K562 (cell line): ENCODE results near the gene NR3C2. TPM values are rescaled to one million over a fixed set of nuclear protein-coding genes. Genes with fewer than 3 reads are reported as not detected.

Experiments used
- ATAC-seq: fragments of 200-7000 bp; cut with Tn5 transposase; 3 replicates; pipeline ENCODE4 v1.9.1; 2020; ENCODE audit warnings: moderate library complexity
- BruUV-seq: library from RNA; stranded (reverse); fragments of 400-500 nt; replicated peaks from 2 replicates; lab custom pipeline; 2021; lab: Mats Ljungman, UMichigan
- CTCF ChIA-PET: fragments of 300-600 bp; formaldehyde crosslinking; extraction: SDS; loops from one replicate; lab custom pipeline; 2021; ENCODE audit warnings: low intra/inter-chr PET ratio; lab: Yijun Ruan, JAX
- POLR2A ChIA-PET: fragments of 300-600, 350-650 bp; sonication (Branson Sonifier 250); formaldehyde crosslinking; extraction: SDS; loops from one replicate; lab custom pipeline; 2021; ENCODE audit warnings: antibody characterized with exemption, inconsistent platforms; lab: Yijun Ruan, JAX
- DNase-seq, 4 experiments: peaks; one replicate each; pipeline versions ENCODE4 v3.0.0 to v3.0.0-alpha.2; 2011 to 2018; ENCODE audit warnings: low spot score in 3 of 4, mixed read lengths in 3 of 4; ENCODE audit errors: extremely low read depth in 1 of 4
- FAIRE-seq: peaks from 2 replicates; lab custom pipeline; 2011; peaks lifted over from hg19 to GRCh38; lab: Jason Lieb, UNC
- H2AFZ ChIP-seq: 2 replicates; pipeline ENCODE4 v1.6.0; 2011; ENCODE audit warnings: low read depth, low read length, control low read depth, inconsistent platforms
- H3K27ac ChIP-seq: fragments of 200-600 bp; 3 replicates; pipeline ENCODE4 v1.8.0; 2011; ENCODE audit warnings: low read depth, mild to moderate bottlenecking, control low read depth, inconsistent platforms, low read length, moderate library complexity, mixed read lengths; ENCODE audit errors: extremely low read depth
- H3K27me3 ChIP-seq, 2 experiments: fragments of 300-600 bp in 1 of 2; 2 replicates in 1 of 2; 3 replicates in 1 of 2; pipeline versions ENCODE4 v1.6.0 to v1.8.0; 2011; ENCODE audit warnings: inconsistent platforms in 2 of 2, low read length in 2 of 2, mild to moderate bottlenecking in 1 of 2, mixed read lengths in 1 of 2, moderate library complexity in 1 of 2; ENCODE audit not compliant: control insufficient read depth in 2 of 2, insufficient read depth in 2 of 2
- H3K36me3 ChIP-seq: fragments of 300-600 bp; 3 replicates; pipeline ENCODE4 v1.8.0; 2011; ENCODE audit warnings: mild to moderate bottlenecking, low read length, inconsistent platforms; ENCODE audit not compliant: control insufficient read depth, insufficient read depth
- H3K4me1 ChIP-seq, 2 experiments: fragments of 200-600 bp in 1 of 2; replicated peaks in 1 of 2; 2 replicates in 1 of 2; 3 replicates in 1 of 2; pipeline versions ENCODE4 v1.5.1 to v1.8.0; 2011; ENCODE audit warnings: inconsistent platforms in 2 of 2, low read length in 2 of 2, mild to moderate bottlenecking in 1 of 2, mixed read lengths in 1 of 2, moderate library complexity in 1 of 2; ENCODE audit not compliant: control insufficient read depth in 2 of 2, insufficient read depth in 2 of 2
- H3K4me2 ChIP-seq: 2 replicates; pipeline ENCODE4 v1.6.1; 2011; ENCODE audit warnings: low read length, control low read depth, inconsistent platforms, mixed read lengths; ENCODE audit not compliant: insufficient read depth
- H3K4me3 ChIP-seq: fragments of 200-600 bp; sonication (generic), shearing (Covaris generic); 2 replicates; pipeline ENCODE4 v1.5.1; 2016; ENCODE audit warnings: control low read depth, inconsistent platforms
- H3K79me2 ChIP-seq: fragments of 200-600 bp; 3 replicates; pipeline ENCODE4 v1.8.0; 2011; ENCODE audit warnings: low read length, inconsistent platforms; ENCODE audit not compliant: control insufficient read depth, insufficient read depth
- H3K9ac ChIP-seq, 2 experiments: 2 replicates each; pipeline versions ENCODE4 v1.6.0 to v1.6.1; 2011; ENCODE audit warnings: low read depth in 2 of 2, low read length in 2 of 2, control low read depth in 1 of 2, inconsistent platforms in 1 of 2, mild to moderate bottlenecking in 1 of 2, mixed read lengths in 1 of 2; ENCODE audit not compliant: insufficient read depth in 1 of 2
- H3K9me1 ChIP-seq: one replicate; pipeline ENCODE4 v1.6.0; 2011; ENCODE audit warnings: inconsistent platforms, mild to moderate bottlenecking, low read length, moderate library complexity; ENCODE audit not compliant: control insufficient read depth, insufficient read depth
- H3K9me3 ChIP-seq: replicated peaks from 2 replicates; pipeline ENCODE4 v1.5.1; 2011; ENCODE audit warnings: low read depth, low read length, inconsistent platforms; ENCODE audit not compliant: control insufficient read depth, insufficient read depth
- H4K20me1 ChIP-seq: replicated peaks from 2 replicates; pipeline ENCODE4 v1.6.1; 2011; ENCODE audit warnings: low read length, inconsistent platforms, mixed read lengths; ENCODE audit not compliant: control insufficient read depth, insufficient read depth
- BRF1 ChIP-seq: IDR thresholded peaks from 3 replicates; pipeline ENCODE4 v1.6.1; 2011; ENCODE audit warnings: borderline replicate concordance, mild to moderate bottlenecking; ENCODE audit not compliant: insufficient read length; ENCODE audit errors: extremely low read depth
- CCNT2 ChIP-seq: IDR thresholded peaks from 2 replicates; pipeline ENCODE4 v1.6.1; 2011; ENCODE audit warnings: borderline replicate concordance, low read depth, mild to moderate bottlenecking, moderate library complexity, mixed read lengths, low read length; ENCODE audit not compliant: insufficient read length; ENCODE audit errors: extremely low read depth
- CREBBP ChIP-seq: IDR thresholded peaks from one replicate; pipeline ENCODE4 v1.6.1; 2012; ENCODE audit warnings: low read depth, mild to moderate bottlenecking, control low read depth, inconsistent platforms, low read length
- ETV6 ChIP-seq, 3 experiments: fragments of 150-350 bp in 1 of 3; sonication (generic) in 1 of 3; formaldehyde crosslinking in 1 of 3; IDR thresholded peaks; 2 replicates each; pipeline versions ENCODE4 v1.6.1 to v1.8.0; 2014 to 2022; ENCODE audit warnings: borderline replicate concordance in 2 of 3, low read depth in 2 of 3, antibody characterized with exemption in 1 of 3, low read length in 1 of 3, mild to moderate bottlenecking in 1 of 3, missing genetic modification reagents in 1 of 3
- HDGF ChIP-seq: fragments of 450-650 bp; IDR thresholded peaks from 2 replicates; pipeline ENCODE4 v1.6.1; 2016
- PCBP2 ChIP-seq: fragments of 200-400 bp; formaldehyde crosslinking; IDR thresholded peaks from 2 replicates; pipeline ENCODE4 v1.6.1; 2018; ENCODE audit warnings: low read length, low read depth, mild to moderate bottlenecking, moderate library complexity; ENCODE audit not compliant: poor library complexity, severe bottlenecking
- TBL1XR1 ChIP-seq, 2 experiments: IDR thresholded peaks; 2 replicates each; pipeline ENCODE4 v1.6.1; 2012; ENCODE audit warnings: improper control_type of control experiment in 2 of 2, low read length in 2 of 2, mild to moderate bottlenecking in 1 of 2
- WGBS: fragments of 100-300 bp; shearing (Covaris generic); methylation state at CpG from one replicate; pipeline ENCODE4 v1.1.6; 2016; ENCODE audit warnings: low coverage, mixed read lengths; ENCODE audit not compliant: insufficient coverage; ENCODE audit errors: missing lambda C conversion rate; 5-methylcytosine and 5-hydroxymethylcytosine counted together
- in situ Hi-C: fragments of 300-500 bp; cut with MboI; formaldehyde crosslinking; loops from 4 replicates; pipeline ENCODE4 v1.15.0; 2018; ENCODE audit warnings: inconsistent platforms, mixed read lengths
- intact Hi-C: fragments of 100-400 bp; cut with micrococcal nuclease; formaldehyde crosslinking; loops from 2 replicates; pipeline ENCODE4 v1.14.2; 2022
- polyA plus RNA-seq, 8 experiments: library from polyadenylated mRNA; depleted of rRNA in 4 of 8; stranded (reverse) in 5 of 8; unstranded in 3 of 8; fragments of >200 nt; fragmentation: Nextera tagmentation in 2 of 8; fragmentation: Illumina TruSeq in 1 of 8; extraction: Ambion mirVana in 2 of 8; extraction: Trizol in 1 of 8; gene quantifications; 2 replicates each; pipeline versions ENCODE4 v1.2.1 to v1.2.3, GENCODE V29; 2011 to 2014; ENCODE audit warnings: inconsistent platforms in 1 of 8, missing spikeins in 1 of 8
- total RNA-seq, 7 experiments: library from RNA; depleted of rRNA in 6 of 7; stranded (reverse); fragments of >200 nt in 6 of 7; fragmentation: Illumina TruSeq in 2 of 7; extraction: Trizol in 2 of 7; gene quantifications; 2 replicates each; pipeline versions ENCODE4 v1.2.1 to v1.2.3, GENCODE V29; 2011 to 2021; ENCODE audit warnings: low replicate concordance in 1 of 7
- TF ChIP-seq, protein P1 (sequence below): fragments of 450-650 bp; formaldehyde crosslinking; conservative IDR thresholded peaks from 2 replicates; pipeline ENCODE4 v1.4.0; 2022; ENCODE audit warnings: mild to moderate bottlenecking, missing genetic modification characterization
- TF ChIP-seq, protein P2 (sequence below), 2 experiments: fragments of 450-650 bp; IDR thresholded peaks; 2 replicates each; pipeline ENCODE4 v1.6.1; 2016; ENCODE audit warnings: mild to moderate bottlenecking in 2 of 2, borderline replicate concordance in 1 of 2, low read depth in 1 of 2, moderate library complexity in 1 of 2

NR3C2 gene
- total and polyA plus RNA-seq, 9 of the 15 experiments (the other 6 are each of a cell fraction or from before 2014, with no cell fraction given) = 0.01 to 0.28 (median 0.16) TPM; not detected in 2

- no peak for DNase-seq
- Histone ChIP-seq H3K4me3 (no peak overlapping the region), H3K4me1 (peaks cover 0 to 25% of the 10 kb centered on the region in 2 experiments; a peak in 2 of 5 replicates), H3K27me3 (peaks cover 0 to 8% of the 10 kb centered on the region in 2 experiments; a peak in 1 of 5 replicates), H3K9me3 (no peaks in the 10 kb centered on the region), H3K4me2 (no peak overlapping the region), H3K36me3 (no peaks in the 10 kb centered on the region), H2AFZ (no peak overlapping the region), H3K79me2 (no peaks in the 10 kb centered on the region), H4K20me1 (no peaks in the 10 kb centered on the region), H3K9me1 (no peaks in the 10 kb centered on the region), H3K9ac (no peak overlapping the region), H3K27ac (no peak overlapping the region)
- intact Hi-C loops (no loop called here), in situ Hi-C loops (no loop called here)
- ChIA-PET POLR2A (no interaction called here), CTCF (no interaction called here)
- no peak for FAIRE-seq
- 0% methylated on average over 8 of the region's 8 CpGs for WGBS
- TF ChIP-seq, protein P1, sequence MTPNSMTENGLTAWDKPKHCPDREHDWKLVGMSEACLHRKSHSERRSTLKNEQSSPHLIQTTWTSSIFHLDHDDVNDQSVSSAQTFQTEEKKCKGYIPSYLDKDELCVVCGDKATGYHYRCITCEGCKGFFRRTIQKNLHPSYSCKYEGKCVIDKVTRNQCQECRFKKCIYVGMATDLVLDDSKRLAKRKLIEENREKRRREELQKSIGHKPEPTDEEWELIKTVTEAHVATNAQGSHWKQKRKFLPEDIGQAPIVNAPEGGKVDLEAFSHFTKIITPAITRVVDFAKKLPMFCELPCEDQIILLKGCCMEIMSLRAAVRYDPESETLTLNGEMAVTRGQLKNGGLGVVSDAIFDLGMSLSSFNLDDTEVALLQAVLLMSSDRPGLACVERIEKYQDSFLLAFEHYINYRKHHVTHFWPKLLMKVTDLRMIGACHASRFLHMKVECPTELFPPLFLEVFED (CRISPR knock-in tag) = no peak
- TF ChIP-seq CREBBP (no peak), ETV6 (IDR thresholded peaks at IDR 0.05; ENCODE audit: borderline replicate concordance in 1 of 2, low read depth in 2 of 2, low read length in 1 of 2) (no peak), ETV6 (CRISPR knock-in tag; IDR thresholded peaks at IDR 0.05; ENCODE audit: borderline replicate concordance) (no peak), BRF1 (no peak), TBL1XR1 (IDR thresholded peaks at IDR 0.05; ENCODE audit: low read length in 2 of 2) (no peak), HDGF (no peak), CCNT2 (no peak), PCBP2 (no peak)
- TF ChIP-seq, protein P2, sequence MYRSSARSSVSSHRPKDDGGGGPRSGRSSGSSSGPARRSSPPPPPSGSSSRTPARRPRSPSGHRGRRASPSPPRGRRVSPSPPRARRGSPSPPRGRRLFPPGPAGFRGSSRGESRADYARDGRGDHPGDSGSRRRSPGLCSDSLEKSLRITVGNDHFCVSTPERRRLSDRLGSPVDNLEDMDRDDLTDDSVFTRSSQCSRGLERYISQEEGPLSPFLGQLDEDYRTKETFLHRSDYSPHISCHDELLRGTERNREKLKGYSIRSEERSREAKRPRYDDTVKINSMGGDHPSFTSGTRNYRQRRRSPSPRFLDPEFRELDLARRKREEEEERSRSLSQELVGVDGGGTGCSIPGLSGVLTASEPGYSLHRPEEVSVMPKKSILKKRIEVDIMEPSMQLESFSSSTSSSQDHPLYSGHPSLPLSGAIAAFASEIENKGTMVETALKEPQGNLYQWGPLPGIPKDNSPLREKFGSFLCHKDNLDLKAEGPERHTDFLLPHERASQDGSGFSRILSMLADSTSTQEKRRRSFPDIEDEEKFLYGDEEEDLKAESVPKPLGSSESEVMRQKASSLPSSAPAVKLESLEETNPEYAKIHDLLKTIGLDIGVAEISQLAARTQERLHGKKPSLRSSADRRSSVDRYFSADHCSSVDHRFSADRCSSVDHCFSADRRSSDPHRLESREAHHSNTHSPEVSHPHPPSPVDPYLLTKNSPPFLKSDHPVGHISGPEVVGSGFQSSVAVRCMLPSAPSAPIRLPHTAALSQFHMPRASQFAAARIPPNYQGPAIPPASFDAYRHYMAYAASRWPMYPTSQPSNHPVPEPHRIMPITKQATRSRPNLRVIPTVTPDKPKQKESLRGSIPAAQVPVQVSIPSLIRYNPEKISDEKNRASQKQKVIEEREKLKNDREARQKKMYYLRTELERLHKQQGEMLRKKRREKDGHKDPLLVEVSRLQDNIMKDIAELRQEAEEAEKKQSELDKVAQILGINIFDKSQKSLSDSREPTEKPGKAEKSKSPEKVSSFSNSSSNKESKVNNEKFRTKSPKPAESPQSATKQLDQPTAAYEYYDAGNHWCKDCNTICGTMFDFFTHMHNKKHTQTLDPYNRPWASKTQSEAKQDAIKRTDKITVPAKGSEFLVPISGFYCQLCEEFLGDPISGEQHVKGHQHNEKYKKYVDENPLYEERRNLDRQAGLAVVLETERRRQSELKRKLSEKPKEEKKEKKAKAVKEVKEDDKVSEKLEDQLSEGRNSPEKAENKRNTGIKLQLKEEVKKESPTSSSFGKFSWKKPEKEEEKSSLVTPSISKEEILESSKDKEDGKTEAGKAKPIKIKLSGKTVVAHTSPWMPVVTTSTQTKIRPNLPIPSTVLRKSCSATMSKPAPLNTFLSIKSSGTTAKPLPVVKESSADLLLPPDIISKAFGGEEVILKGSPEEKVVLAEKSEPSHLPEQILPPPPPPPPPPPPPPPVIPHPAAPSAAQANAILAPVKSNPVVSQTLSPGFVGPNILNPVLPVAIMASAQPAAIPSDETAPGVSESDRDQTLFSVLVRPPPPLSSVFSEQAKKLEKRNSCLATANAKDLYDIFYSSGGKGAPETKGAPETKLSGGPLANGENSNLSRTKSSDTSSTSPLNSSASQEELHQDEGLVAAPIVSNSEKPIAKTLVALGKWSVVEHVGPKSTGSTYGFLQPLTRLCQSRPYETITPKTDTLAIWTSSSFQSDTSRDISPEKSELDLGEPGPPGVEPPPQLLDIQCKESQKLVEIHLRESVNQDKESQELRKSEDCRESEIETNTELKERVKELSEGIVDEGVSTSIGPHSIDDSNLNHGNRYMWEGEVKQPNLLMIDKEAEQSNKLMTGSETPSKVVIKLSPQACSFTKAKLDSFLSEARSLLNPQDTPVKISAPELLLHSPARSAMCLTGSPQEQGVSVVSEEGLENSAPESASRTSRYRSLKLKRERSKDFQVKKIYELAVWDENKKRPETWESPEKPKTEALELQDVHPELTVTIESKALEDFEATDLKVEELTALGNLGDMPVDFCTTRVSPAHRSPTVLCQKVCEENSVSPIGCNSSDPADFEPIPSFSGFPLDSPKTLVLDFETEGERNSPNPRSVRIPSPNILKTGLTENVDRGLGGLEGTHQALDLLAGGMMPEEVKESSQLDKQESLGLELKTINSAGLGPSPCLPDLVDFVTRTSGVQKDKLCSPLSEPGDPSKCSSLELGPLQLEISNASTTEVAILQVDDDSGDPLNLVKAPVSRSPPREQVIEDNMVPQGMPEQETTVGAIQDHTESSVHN (IDR thresholded peaks at IDR 0.05; ENCODE audit: borderline replicate concordance in 1 of 2, low read depth in 1 of 2) = no peak
- ATAC-seq = no peak
- BruUV-seq = no TSS peak
Measured at GRCh38 chr4:148447681-148448080, 5.5 kb upstream of the NR3C2 start.
